Hematopoietic multipotent progenitor cell treated with erythropoietin and hydrocortisone succinate and interleukin-3 and kit ligand, for 17 days (in vitro differentiated cells): ENCODE measurements around the gene POLR2I.
A peak's percentile ranks its signal among the peaks of the same experiment; 100 is the strongest.
"Not testable (repeated sequence)": the region's sequence is repeated elsewhere in the genome, so short reads cannot be mapped to it uniquely, and the experiment has no call there.

ENCODE experiments used
- DNase-seq: peaks from one replicate; pipeline ENCODE4 v3.0.0-alpha.2; 2015; ENCODE audit warnings: low spot score

POLR2I gene

GRCh38 chr19:36114721-36115452 lies at the start of gene POLR2I:
TSS of gene POLR2I (minus strand) at chr19:36114875. CDS start at chr19:36114856, 19 bp downstream.
- DNase-seq: peak; percentile 97

- DNase-seq: no peak
Observed at GRCh38 chr19:36163813-36164212, 49.1 kb upstream of the POLR2I start.

GRCh38 chr19:36160821-36161596 lies 46.3 kb upstream of the POLR2I start:
- no peak for DNase-seq

DNA sequence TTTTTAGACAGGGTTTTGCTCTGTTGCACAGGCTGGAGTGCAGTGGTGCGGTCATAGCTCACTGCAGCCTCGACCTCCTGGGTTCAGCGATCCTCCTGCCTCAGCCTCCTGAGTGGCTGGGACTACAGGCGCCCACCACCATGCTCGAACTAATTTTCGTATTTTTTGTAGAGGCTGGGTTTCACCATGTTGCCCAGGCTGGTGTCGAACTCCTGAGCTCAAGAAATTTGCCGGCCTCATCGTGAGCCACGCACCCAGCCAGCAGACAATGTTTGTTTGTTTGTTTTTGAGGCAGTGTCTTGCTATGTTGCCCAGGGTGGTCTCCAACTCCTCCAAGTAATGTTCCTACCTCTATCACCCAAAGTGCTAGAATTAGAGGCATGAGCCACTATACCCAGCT lies 38.5 kb upstream of the POLR2I start:
- DNase-seq: no peak

- no peak for DNase-seq
Observed at GRCh38 chr19:36152352-36153091, 37.8 kb upstream of the POLR2I start, which contains the start of gene COX7A1. TSS of gene COX7A1 (minus strand) at chr19:36152447. CDS start at chr19:36152407, 40 bp downstream.

DNA sequence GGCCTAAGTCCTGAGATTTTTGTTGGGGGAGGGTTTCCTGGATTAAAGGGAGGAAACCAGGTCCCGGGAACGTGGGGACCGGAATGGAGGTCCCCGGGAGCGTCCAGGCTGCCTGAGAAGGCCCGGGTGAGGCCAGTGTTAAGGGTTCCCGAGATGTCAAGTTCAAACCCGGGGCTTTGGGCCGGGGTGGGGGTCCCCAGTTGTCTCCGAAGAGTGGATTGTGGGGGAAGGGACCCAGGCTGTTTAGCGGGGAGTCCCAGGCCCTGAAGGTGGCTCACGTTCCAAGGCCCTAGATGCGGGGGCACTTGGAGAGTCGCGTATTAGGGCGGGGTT lies 37.3 kb upstream of the POLR2I start:
- DNase-seq: no peak

DNA sequence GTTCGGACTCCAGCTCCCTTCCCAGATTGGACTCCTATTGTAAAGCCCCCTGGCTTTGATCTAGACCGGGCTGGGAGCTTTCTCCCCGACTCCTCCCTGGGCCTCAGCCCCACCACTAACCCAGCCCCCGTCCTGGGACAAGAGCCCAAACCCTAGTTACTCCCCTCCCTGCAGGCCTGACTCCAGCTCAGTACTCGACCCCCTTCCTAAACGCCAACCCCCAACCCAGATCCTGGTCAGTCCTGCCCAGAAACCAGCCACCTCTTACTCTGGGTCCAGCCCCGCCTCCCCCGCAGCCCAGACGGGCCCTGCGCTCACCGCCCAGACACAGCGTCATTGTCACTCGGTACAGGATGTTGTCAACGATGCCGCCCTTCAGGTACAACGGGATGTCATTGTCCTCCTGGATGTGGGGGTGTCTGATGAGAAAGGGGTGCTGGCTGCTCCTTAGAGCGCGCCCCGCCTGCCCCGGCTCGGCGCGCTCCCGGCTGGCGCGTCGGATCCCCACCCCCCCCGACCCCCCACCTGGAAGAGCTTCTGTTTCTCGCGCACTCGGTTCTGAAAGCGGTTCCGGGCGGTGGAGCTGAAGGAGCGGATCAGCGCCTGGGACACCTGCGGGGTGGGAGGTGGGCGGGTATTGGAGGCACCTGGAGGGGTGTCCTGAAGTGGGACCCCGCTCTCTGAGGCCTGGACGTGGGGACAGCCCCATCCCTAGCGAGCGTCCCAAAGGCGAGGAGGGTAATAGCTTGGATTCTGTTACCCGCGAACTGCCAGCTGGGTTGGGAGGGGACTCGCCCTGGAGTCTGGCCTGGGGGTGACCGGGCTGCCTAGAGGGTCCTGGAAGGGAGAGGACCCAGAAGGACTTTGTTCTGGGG lies 36.7 kb upstream of the POLR2I start:
- no peak for DNase-seq

DNA sequence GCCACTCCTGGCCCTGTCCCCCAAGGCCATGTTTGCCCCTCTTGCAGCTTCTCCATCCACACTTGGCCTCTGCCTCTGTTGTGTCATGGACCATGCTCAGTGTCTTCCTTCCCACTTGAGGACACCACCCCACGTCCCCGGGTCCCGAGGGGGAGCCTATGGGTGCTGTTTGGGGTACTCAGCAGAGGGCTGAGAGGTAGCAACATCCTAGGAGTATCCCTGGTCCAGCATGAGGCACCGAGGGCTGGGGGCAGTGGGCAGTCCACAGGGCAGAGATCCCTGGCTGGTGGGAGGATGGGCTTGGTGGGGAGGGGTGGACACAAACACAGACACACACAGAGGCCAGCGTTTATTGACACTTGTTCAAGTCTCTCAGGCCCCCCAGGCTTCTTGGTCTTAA lies 35.9 kb upstream of the POLR2I start:
- DNase-seq: no peak

GRCh38 chr19:36149673-36150406 lies 35.2 kb upstream of the POLR2I start:
- no peak for DNase-seq

GRCh38 chr19:36144624-36145023 lies 29.9 kb upstream of the POLR2I start:
- no peak for DNase-seq

DNA sequence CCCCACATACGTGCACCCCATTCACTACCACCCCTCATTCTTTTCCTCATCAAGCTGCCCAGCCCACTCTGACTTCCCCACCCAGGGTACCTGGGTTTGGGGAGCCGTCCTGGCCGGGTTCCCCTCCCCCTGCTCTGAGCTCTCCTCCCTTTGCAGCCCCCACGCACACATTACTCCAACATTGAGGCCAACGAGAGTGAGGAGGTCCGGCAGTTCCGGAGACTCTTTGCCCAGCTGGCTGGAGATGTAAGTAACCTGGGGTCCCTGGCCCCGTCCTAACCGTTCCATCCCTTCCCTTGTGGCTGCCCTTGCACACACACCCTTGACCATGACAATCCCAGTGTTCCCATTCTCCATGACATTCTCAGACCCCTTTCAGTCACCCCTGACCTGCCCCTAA lies 27.8 kb upstream of the POLR2I start:
- DNase-seq: no peak

DNA sequence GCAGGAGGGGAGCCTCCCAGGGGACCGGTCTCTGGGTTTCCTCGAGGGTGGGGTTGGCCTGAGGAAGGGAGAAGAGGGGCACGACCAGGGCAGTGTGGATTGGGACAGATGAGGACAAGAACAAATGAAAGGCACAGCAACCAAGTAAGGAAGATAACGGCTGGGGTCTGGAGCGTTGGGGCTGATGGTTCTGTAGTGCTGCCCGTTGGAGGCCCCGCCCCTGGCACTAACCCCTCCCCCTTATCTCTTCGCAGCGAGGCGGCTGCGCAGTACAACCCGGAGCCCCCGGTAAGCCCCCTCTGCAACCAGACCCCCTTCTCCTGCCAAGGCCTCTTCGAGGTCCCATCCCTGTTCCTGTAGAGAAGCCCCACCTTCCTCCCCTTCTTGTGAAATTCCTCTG lies 27.4 kb upstream of the POLR2I start:
- DNase-seq: no peak

DNA sequence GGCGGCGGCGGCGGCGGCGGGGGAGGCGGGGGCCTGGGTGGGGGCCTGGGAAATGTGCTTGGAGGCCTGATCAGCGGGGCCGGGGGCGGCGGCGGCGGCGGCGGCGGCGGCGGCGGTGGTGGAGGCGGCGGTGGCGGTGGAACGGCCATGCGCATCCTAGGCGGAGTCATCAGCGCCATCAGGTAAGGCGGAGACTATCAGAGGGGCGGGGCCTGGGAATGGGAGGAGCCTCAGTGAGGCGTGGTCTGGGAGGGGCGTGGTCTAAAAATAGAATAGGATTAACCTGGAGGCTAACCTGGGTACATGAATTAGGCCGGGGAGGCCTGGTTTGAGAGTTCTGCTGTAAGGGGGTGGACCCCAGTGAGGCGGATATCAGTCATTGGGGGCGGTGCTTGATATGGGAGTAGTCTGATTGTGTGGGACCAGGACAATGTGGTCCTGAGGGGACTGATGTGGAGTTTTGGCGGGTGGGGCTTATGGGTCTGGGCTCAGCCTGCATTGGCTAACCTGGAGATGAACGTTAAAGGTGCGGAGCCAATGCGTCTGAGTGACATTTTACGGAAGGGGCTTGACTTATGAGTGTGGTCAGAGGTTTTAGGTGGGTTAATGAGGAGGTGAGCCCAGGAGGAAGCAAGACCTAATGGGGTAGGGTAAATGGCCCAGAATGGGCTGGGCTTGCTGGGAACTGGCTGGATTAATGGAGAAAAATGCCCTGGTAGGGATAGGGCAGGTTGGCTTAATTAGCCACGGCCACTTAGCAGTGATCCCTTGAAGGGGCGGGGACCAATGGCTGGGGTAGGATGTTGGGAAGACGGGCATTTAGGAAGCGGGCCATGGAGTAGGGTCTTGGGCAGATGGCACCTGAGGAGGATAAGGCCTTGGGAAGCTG lies 26.6 kb upstream of the POLR2I start:
- peak; percentile 91 for DNase-seq

GRCh38 chr19:36140304-36141038 lies 25.8 kb upstream of the POLR2I start:
- peak; percentile 64 for DNase-seq

- peak; percentile 98 for DNase-seq
Observed at GRCh38 chr19:36139473-36140303, 25.0 kb upstream of the POLR2I start, which contains the start of gene CAPNS1. TSS of gene CAPNS1 (plus strand) at chr19:36140066. CDS start at chr19:36141012, 946 bp downstream.

DNA sequence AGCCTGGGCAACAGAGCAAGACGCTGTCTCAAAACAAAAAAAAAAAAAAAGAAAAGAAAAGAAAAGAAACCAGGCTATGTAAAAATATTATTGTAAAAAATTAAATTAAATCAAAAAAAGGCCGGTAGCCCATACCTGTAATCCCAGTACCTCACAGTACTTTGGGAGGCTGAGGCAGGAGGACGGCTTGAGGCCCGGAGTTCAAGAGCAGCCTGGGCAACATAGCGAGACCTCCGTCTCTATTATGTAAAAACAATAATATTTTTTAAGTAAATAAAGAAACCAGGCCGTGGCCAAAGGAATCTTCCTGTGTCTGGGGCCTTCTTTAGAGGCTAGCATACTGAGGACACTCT lies 24.4 kb upstream of the POLR2I start:
- no peak for DNase-seq

DNA sequence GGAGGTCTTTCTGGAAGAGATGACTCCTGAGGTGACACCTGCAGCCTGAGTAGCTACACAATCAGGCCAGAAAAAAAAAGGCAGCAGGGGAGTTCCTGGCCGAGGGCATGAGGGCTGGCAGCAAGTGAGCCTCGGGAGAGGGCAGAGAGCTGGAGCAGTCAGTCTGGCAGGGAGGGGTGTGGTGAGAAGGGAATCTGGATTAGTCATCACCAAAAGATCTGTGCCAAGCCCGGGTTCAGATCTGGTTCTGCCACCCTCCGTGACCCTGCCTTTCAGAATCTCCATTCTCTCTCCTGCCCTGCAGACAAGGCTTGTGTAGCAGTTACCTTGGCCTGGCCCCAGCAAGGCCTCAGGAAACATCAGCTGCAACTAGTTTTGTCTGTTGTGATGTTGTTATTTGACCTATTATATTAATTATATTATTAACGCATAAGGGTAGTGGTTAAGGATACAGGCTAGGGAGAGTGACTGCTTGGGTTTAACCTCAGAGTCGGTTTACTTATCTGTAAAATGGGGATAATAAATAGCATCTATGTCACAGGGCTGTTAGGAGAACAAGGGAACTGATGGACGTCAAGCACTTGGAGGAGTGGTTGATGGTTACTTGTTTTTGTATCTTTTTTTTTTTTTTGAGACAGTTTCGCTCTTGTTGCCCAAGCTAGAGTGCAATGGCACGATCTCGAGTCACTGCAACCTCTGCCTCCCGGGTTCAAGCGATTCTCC lies 22.4 kb upstream of the POLR2I start:
- DNase-seq: peak; percentile 70

DNA sequence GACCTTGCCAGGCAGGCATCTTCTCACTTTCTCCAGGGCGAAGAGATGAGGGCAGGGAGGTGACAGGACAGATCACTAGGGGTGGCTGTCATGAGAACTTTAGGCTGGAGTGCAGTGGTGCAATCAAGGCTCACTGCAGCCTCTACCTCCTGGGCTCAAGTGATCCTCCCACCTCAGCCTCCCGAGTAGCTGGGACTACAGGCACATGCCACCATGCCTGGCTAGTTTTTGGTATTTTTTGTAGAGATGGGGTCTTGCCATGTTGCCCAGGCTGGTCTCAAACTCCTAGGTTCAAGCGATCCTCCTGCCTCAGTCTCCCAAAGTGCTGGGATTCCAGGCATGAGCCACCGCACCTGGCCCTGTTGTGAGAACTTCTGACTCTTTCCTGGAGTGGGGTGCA lies 20.2 kb upstream of the POLR2I start:
- not testable (repeated sequence) for DNase-seq
